OCI-LY7 (cell line): ENCODE results near the gene EDNRA. TPM values are rescaled to one million over a fixed set of nuclear protein-coding genes. Genes with fewer than 3 reads are reported as not detected.

Experiments
- BruUV-seq: library from RNA; stranded (reverse); fragments of 400-500 nt; replicated peaks from 2 replicates; lab custom pipeline; 2021; lab: Mats Ljungman, UMichigan
- CTCF ChIA-PET: fragments of 300-600 bp; sonication (Branson Sonifier 250); formaldehyde crosslinking; loops from one replicate; lab custom pipeline; 2022; ENCODE audit warnings: antibody characterized with exemption; ENCODE audit not compliant: unreplicated experiment; lab: Charles Lee
- POLR2A ChIA-PET: fragments of 300-600 bp; sonication (Branson Sonifier 250); formaldehyde crosslinking; loops from one replicate; lab custom pipeline; 2022; ENCODE audit warnings: antibody characterized with exemption; lab: Charles Lee
- DNase-seq: peaks from one replicate; pipeline ENCODE4 v3.0.0-alpha.2; 2015; ENCODE audit warnings: low spot score
- H2AFZ ChIP-seq: fragments of 200-600 bp; sonication (generic), shearing (Covaris generic); 2 replicates; pipeline ENCODE4 v1.6.1; 2014; ENCODE audit warnings: mild to moderate bottlenecking, antibody characterized with exemption, low read length, moderate library complexity
- H3K27ac ChIP-seq: fragments of 200-600 bp; sonication (generic); 2 replicates; pipeline ENCODE4 v1.5.1; 2014; ENCODE audit warnings: mixed run types, low read depth, mild to moderate bottlenecking, moderate library complexity, low read length, inconsistent platforms; ENCODE audit not compliant: poor library complexity, severe bottlenecking
- H3K36me3 ChIP-seq: fragments of 200-600 bp; sonication (generic); 2 replicates; pipeline ENCODE4 v1.6.1; 2014; ENCODE audit warnings: mild to moderate bottlenecking, antibody characterized with exemption, low read length, moderate library complexity, mixed read lengths; ENCODE audit not compliant: insufficient read depth
- H3K4me1 ChIP-seq: fragments of 200-600 bp; sonication (generic); 2 replicates; pipeline ENCODE4 v1.5.1; 2014; ENCODE audit warnings: mild to moderate bottlenecking, low read length; ENCODE audit not compliant: insufficient read depth, poor library complexity, severe bottlenecking
- H3K4me2 ChIP-seq: fragments of 200-600 bp; sonication (generic); 2 replicates; pipeline ENCODE4 v1.6.1; 2014; ENCODE audit warnings: mild to moderate bottlenecking, low read length
- H3K4me3 ChIP-seq: fragments of 200-600 bp; sonication (generic); 2 replicates; pipeline ENCODE4 v1.5.1; 2014; ENCODE audit warnings: mild to moderate bottlenecking, low read depth, low read length; ENCODE audit not compliant: poor library complexity, severe bottlenecking
- H3K79me2 ChIP-seq: fragments of 200-600 bp; sonication (generic); 2 replicates; pipeline ENCODE4 v1.6.1; 2016; ENCODE audit warnings: low read depth, mild to moderate bottlenecking, low read length, moderate library complexity, mixed read lengths; ENCODE audit not compliant: insufficient read depth
- H3K9me2 ChIP-seq: fragments of 200-600 bp; sonication (generic); 2 replicates; pipeline ENCODE4 v1.6.1; 2016; ENCODE audit warnings: mild to moderate bottlenecking, low read length, mixed read lengths; ENCODE audit not compliant: insufficient read depth
- H3K9me3 ChIP-seq: fragments of 200-600 bp; sonication (generic); 2 replicates; pipeline ENCODE4 v1.6.1; 2014; ENCODE audit warnings: mild to moderate bottlenecking, mixed run types, low read length, mixed read lengths
- H4K20me1 ChIP-seq: fragments of 200-600 bp; sonication (generic); 2 replicates; pipeline ENCODE4 v1.6.1; 2014; ENCODE audit warnings: mild to moderate bottlenecking, antibody characterized with exemption, low read length, moderate library complexity, mixed read lengths; ENCODE audit not compliant: insufficient read depth
- EZH2phosphoT487 ChIP-seq: fragments of 200-600 bp; sonication (generic); IDR thresholded peaks from 2 replicates; pipeline ENCODE4 v1.6.1; 2018; ENCODE audit warnings: low read depth, borderline replicate concordance, mild to moderate bottlenecking, mixed run types, antibody characterized with exemption, low read length, moderate library complexity, mixed read lengths
- intact Hi-C: fragments of 100-400 bp; cut with micrococcal nuclease; formaldehyde crosslinking; loops from one replicate; pipeline ENCODE4 v1.10.0; 2022; ENCODE audit not compliant: unreplicated experiment
- total RNA-seq, 2 experiments: library from RNA; depleted of rRNA in 1 of 2; stranded (reverse); fragments of >200 nt in 1 of 2; shearing (Covaris generic) in 1 of 2; gene quantifications; 2 replicates each; pipeline ENCODE4 v1.2.3, GENCODE V29; 2014 to 2022
- TF ChIP-seq, protein P1 (sequence below): fragments of 200-600 bp; sonication (generic); conservative IDR thresholded peaks from 2 replicates; pipeline ENCODE4 v1.5.1; 2014; ENCODE audit warnings: mild to moderate bottlenecking, antibody characterized with exemption, low read length, moderate library complexity, mixed read lengths

EDNRA gene
- total RNA-seq, 2 experiments from 2014 or later: not detected

- Histone ChIP-seq H3K27ac (no peak overlapping the region), H3K4me3 (no peak overlapping the region), H3K4me2 (no peak overlapping the region), H4K20me1 (no peaks in the 10 kb centered on the region), H3K79me2 (no peaks in the 10 kb centered on the region), H3K36me3 (no peaks in the 10 kb centered on the region), H3K4me1 (no peaks in the 10 kb centered on the region), H3K9me3 (no peaks in the 10 kb centered on the region), H3K9me2 (no peaks in the 10 kb centered on the region), H2AFZ (no peak overlapping the region)
- TF ChIP-seq, protein P1, sequence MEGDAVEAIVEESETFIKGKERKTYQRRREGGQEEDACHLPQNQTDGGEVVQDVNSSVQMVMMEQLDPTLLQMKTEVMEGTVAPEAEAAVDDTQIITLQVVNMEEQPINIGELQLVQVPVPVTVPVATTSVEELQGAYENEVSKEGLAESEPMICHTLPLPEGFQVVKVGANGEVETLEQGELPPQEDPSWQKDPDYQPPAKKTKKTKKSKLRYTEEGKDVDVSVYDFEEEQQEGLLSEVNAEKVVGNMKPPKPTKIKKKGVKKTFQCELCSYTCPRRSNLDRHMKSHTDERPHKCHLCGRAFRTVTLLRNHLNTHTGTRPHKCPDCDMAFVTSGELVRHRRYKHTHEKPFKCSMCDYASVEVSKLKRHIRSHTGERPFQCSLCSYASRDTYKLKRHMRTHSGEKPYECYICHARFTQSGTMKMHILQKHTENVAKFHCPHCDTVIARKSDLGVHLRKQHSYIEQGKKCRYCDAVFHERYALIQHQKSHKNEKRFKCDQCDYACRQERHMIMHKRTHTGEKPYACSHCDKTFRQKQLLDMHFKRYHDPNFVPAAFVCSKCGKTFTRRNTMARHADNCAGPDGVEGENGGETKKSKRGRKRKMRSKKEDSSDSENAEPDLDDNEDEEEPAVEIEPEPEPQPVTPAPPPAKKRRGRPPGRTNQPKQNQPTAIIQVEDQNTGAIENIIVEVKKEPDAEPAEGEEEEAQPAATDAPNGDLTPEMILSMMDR: no peak
- no peak for TF ChIP-seq EZH2phosphoT487
- intact Hi-C loops: no loop called here
- POLR2A ChIA-PET: no interaction called here
- no TSS peak for BruUV-seq
- CTCF ChIA-PET: no interaction called here
- no peak for DNase-seq
These were observed 15.6 kb downstream of the EDNRA start for GRCh38 chr4:147496500-147496899.

DNA sequence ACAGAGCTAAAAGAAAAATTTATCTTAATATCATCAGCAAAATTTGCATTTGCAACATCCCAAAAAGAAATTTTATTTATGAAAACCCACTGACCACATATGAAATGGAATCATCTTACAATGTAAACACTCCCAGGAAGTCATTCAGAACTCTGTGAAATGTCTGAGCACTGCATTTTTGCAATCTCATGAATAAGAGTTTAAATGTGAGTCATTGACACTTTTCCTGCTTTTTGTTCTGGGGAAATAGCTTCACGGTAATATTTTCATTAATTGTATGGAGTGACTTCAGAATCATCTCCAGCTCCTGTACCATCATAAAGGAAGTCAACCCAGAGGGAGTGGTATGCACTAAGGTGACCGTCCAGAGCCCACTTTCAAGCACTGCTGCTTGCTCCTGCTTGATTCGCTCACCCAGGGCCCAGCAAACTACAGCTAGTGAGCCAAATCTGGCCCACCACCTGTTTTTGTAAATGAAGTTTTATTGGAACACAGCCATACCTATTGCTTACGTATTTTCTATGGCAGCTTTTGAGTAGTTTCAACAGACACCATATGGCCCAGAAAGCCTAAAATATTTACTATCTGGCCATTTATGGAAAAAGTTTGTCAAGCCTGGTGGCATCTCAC lies 17.2 kb downstream of the EDNRA start:
- Histone ChIP-seq H3K79me2 (no peaks in the 10 kb centered on the region), H3K27ac (no peak overlapping the region), H3K4me3 (no peak overlapping the region), H3K36me3 (no peaks in the 10 kb centered on the region), H3K4me1 (no peaks in the 10 kb centered on the region), H4K20me1 (no peaks in the 10 kb centered on the region), H3K9me3 (no peaks in the 10 kb centered on the region), H3K4me2 (no peak overlapping the region), H2AFZ (no peak overlapping the region), H3K9me2 (no peaks in the 10 kb centered on the region)
- ChIA-PET CTCF (no interaction called here), POLR2A (interaction anchor here (0.6 kb wide), 1 partner anchor 49 kb away, joined by 3 read pairs; no protein-coding TSS in a partner anchor)
- intact Hi-C loops: no loop called here
- TF ChIP-seq EZH2phosphoT487: no peak
- no peak for DNase-seq
- no TSS peak for BruUV-seq

DNA sequence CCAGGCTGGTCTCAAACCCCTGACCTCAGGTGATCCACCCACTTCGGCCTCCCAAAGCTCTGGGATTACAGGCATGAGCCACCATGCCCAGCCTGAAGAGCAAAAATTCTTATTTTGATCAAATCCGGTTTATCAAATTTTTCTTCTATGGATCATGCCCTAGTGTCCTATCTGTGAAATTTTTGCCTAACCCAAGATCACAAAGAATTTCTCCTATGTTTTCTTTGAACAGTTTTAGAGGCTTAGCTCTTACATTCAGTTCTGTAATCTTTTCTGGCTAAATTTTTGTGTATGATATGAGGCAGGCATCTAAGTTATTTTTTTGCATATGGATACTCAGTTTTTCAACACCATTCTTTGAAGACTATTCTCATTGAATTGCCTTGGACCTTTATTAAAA lies 27.4 kb downstream of the EDNRA start:
- ChIA-PET POLR2A (no interaction called here), CTCF (no interaction called here)
- intact Hi-C loops: no loop called here
- no peaks in the 10 kb centered on the region for H3K4me1 ChIP-seq
- TF ChIP-seq EZH2phosphoT487: no peak
- TF ChIP-seq, protein P1: no peak
- no peaks in the 10 kb centered on the region for H3K79me2 ChIP-seq
- no peak overlapping the region for H3K27ac ChIP-seq
- H3K9me2 ChIP-seq: no peaks in the 10 kb centered on the region
- H3K9me3 ChIP-seq: no peaks in the 10 kb centered on the region
- no peaks in the 10 kb centered on the region for H4K20me1 ChIP-seq
- no peak for DNase-seq
- no peak overlapping the region for H3K4me3 ChIP-seq
- BruUV-seq: no TSS peak
- no peak overlapping the region for H2AFZ ChIP-seq
- no peaks in the 10 kb centered on the region for H3K36me3 ChIP-seq
- no peak overlapping the region for H3K4me2 ChIP-seq
